Measurements from ENCODE around the gene PTGES2.

- TF ChIP-seq CTCF (IDR thresholded peaks at IDR 0.05): no peak
- TF ChIP-seq EP300 (IDR thresholded peaks at IDR 0.05): no peak
Observed at GRCh38 chr9:128080206-128080605, 47.3 kb downstream of the PTGES2 start.

All from upper lobe of left lung (tissue), 4 donors.